ENCODE results near the gene KCNJ9. TPM values are rescaled to one million over a fixed set of nuclear protein-coding genes. Genes with fewer than 3 reads are reported as not detected.

Gene KCNJ9
- under 0.01 and 0.21 TPM in 2 replicates for total RNA-seq

GRCh38 chr1:160081261-160081936 is at the start of gene KCNJ9:
Gene KCNJ9 (plus strand): TSS chr1:160081538. CDS start chr1:160084031, 2,493 bp downstream.

GRCh38 chr1:160069460-160070231 is 11.7 kb upstream of the KCNJ9 start, which contains the start of gene KCNJ10:
Gene KCNJ10 (minus strand): TSS chr1:160070160. CDS start chr1:160042532, 27,628 bp downstream.

GRCh38 chr1:160097911-160098851 is 16.8 kb downstream of the KCNJ9 start, which contains the start of gene IGSF8:
Gene IGSF8 (minus strand): TSS chr1:160098619. CDS start chr1:160098472, 147 bp downstream.

GRCh38 chr1:160115545-160116282 is 34.4 kb downstream of the KCNJ9 start, which contains the start of gene ATP1A2:
Gene ATP1A2 (plus strand): TSS chr1:160115759. CDS start chr1:160115862, 103 bp downstream.

Other genes with a start within 250 kb of the KCNJ9 start
- gene VSIG8, start 218.9 kb upstream of the KCNJ9 start, total RNA-seq: under 0.01 TPM in 1 of 2 replicates, not detected in the other
- gene CFAP45, start 181.4 kb upstream of the KCNJ9 start, total RNA-seq: 0.24 and 0.64 TPM in 2 replicates
- gene TAGLN2, start 156.0 kb upstream of the KCNJ9 start, total RNA-seq: 262 and 368 TPM in 2 replicates
- gene IGSF9, start 135.9 kb upstream of the KCNJ9 start, total RNA-seq: 8.0 and 8.7 TPM in 2 replicates
- gene SLAMF9, start 127.3 kb upstream of the KCNJ9 start, total RNA-seq: 5.5 and 12.1 TPM in 2 replicates
- 1.4 and 1.9 TPM in 2 replicates for gene PIGM, start 49.5 kb upstream of the KCNJ9 start, total RNA-seq
- not detected in 2 replicates for gene KCNJ10, start 11.4 kb upstream of the KCNJ9 start, total RNA-seq
- 61.0 and 85.5 TPM in 2 replicates for gene IGSF8, start 17.1 kb downstream of the KCNJ9 start, total RNA-seq
- gene ATP1A2, start 34.2 kb downstream of the KCNJ9 start, total RNA-seq: not detected in 2 replicates
- not detected in 2 replicates for gene ATP1A4, start 70.1 kb downstream of the KCNJ9 start, total RNA-seq
- not detected in 2 replicates for gene CASQ1, start 109.0 kb downstream of the KCNJ9 start, total RNA-seq
- gene PEA15, start 123.8 kb downstream of the KCNJ9 start, total RNA-seq: 33.9 and 57.8 TPM in 2 replicates
- 38.6 and 39.0 TPM in 2 replicates for gene DCAF8, start 181.0 kb downstream of the KCNJ9 start, total RNA-seq
- 29.2 and 44.3 TPM in 2 replicates for gene PEX19, start 203.6 kb downstream of the KCNJ9 start, total RNA-seq